ENCODE data around the gene TDRD9.

Gene TDRD9

GRCh38 chr14:104054222-104054905 lies 126.1 kb downstream of the TDRD9 start:
- DNase-seq (ENCODE audit: low read depth, low spot score): no peak

GRCh38 chr14:104062281-104062680 lies 134.0 kb downstream of the TDRD9 start:
- no peak for DNase-seq (ENCODE audit: low read depth, low spot score)
- H3K4me3 ChIP-seq (ENCODE audit: low read depth, low read length): no peak overlapping the region
- no peak for TF ChIP-seq CTCF (IDR thresholded peaks at IDR 0.05; ENCODE audit: insufficient read depth, low read length, missing control alignments)
- ChIA-PET CTCF (no interaction called here), POLR2A (no interaction called here)

More at GRCh38 chr14:104054222-104054905, 126.1 kb downstream of the TDRD9 start:
- H3K4me3 ChIP-seq (ENCODE audit: low read depth, low read length): no peak overlapping the region
- TF ChIP-seq CTCF (IDR thresholded peaks at IDR 0.05; ENCODE audit: insufficient read depth, low read length, missing control alignments): no peak
- ChIA-PET POLR2A (no interaction called here), CTCF (no interaction called here)

- POLR2A ChIA-PET: no interaction called here
- no peak overlapping the region for H3K4me3 ChIP-seq (ENCODE audit: low read depth, low read length)
- no peak for DNase-seq (ENCODE audit: low read depth, low spot score)
- CTCF ChIA-PET: interaction anchor here (1.2 kb wide), 1 partner anchor 30 kb away, joined by 3 read pairs; no protein-coding TSS in a partner anchor
- no peak for TF ChIP-seq CTCF (IDR thresholded peaks at IDR 0.05; ENCODE audit: insufficient read depth, low read length, missing control alignments)
Observed at GRCh38 chr14:104064003-104064402, 135.7 kb downstream of the TDRD9 start.

GRCh38 chr14:104066279-104066678 lies 138.0 kb downstream of the TDRD9 start:
- POLR2A ChIA-PET: no interaction called here
- TF ChIP-seq CTCF (IDR thresholded peaks at IDR 0.05; ENCODE audit: insufficient read depth, low read length, missing control alignments): no peak
- CTCF ChIA-PET: interaction anchor here (1.0 kb wide), 1 partner anchor 11 kb away, joined by 5 read pairs; no protein-coding TSS in a partner anchor
- H3K4me3 ChIP-seq (ENCODE audit: low read depth, low read length): no peak overlapping the region
- DNase-seq (ENCODE audit: low read depth, low spot score): no peak

- DNase-seq (ENCODE audit: low read depth, low spot score): no peak
- no peak for TF ChIP-seq CTCF (IDR thresholded peaks at IDR 0.05; ENCODE audit: insufficient read depth, low read length, missing control alignments)
- POLR2A ChIA-PET: no interaction called here
- no peak overlapping the region for H3K4me3 ChIP-seq (ENCODE audit: low read depth, low read length)
- CTCF ChIA-PET: no interaction called here
Observed at GRCh38 chr14:104066719-104067295, 138.6 kb downstream of the TDRD9 start.

- DNase-seq (ENCODE audit: low read depth, low spot score): no peak
- ChIA-PET CTCF (no interaction called here), POLR2A (no interaction called here)
- TF ChIP-seq CTCF (IDR thresholded peaks at IDR 0.05; ENCODE audit: insufficient read depth, low read length, missing control alignments): no peak
- H3K4me3 ChIP-seq (ENCODE audit: low read depth, low read length): no peak overlapping the region
Observed at GRCh38 chr14:104069541-104069940, 141.3 kb downstream of the TDRD9 start.

Measured in AG04449 (cell line).